SK-N-SH (cell line): ENCODE data around the gene LRRC56.

Source experiments
- CHD2 ChIP-seq: fragments of 150-350 bp; IDR thresholded peaks from 2 replicates; pipeline ENCODE4 v1.6.1; 2018; ENCODE audit warnings: low read length; ENCODE audit not compliant: partially characterized antibody
- EP300 ChIP-seq, 2 experiments: IDR thresholded peaks; 2 replicates each; pipeline versions ENCODE4 v1.4.0 to v1.6.1; 2012; ENCODE audit warnings: borderline replicate concordance in 1 of 2, low read depth in 1 of 2, low read length in 1 of 2
- EZH2phosphoT487 ChIP-seq: fragments of 200-600 bp; sonication (generic); IDR thresholded peaks from 2 replicates; pipeline ENCODE4 v1.6.1; 2017; ENCODE audit warnings: low read depth, mixed run types, mild to moderate bottlenecking, antibody characterized with exemption, moderate library complexity, borderline replicate concordance
- POLR2AphosphoS5 ChIP-seq: IDR thresholded peaks from 2 replicates; pipeline ENCODE4 v1.6.1; 2012; ENCODE audit warnings: low read depth, low read length
- TAF1 ChIP-seq: IDR thresholded peaks from 2 replicates; pipeline ENCODE4 v1.6.1; 2012; ENCODE audit warnings: low read depth, mild to moderate bottlenecking, low read length, moderate library complexity, borderline replicate concordance
- TCF12 ChIP-seq: IDR thresholded peaks from 2 replicates; pipeline ENCODE4 v1.4.0; 2012
- TF ChIP-seq, protein P1 (sequence below): fragments of 200-600 bp; sonication (generic); IDR thresholded peaks from 2 replicates; pipeline ENCODE4 v1.6.1; 2017; ENCODE audit warnings: antibody characterized with exemption, mild to moderate bottlenecking, moderate library complexity

DNA sequence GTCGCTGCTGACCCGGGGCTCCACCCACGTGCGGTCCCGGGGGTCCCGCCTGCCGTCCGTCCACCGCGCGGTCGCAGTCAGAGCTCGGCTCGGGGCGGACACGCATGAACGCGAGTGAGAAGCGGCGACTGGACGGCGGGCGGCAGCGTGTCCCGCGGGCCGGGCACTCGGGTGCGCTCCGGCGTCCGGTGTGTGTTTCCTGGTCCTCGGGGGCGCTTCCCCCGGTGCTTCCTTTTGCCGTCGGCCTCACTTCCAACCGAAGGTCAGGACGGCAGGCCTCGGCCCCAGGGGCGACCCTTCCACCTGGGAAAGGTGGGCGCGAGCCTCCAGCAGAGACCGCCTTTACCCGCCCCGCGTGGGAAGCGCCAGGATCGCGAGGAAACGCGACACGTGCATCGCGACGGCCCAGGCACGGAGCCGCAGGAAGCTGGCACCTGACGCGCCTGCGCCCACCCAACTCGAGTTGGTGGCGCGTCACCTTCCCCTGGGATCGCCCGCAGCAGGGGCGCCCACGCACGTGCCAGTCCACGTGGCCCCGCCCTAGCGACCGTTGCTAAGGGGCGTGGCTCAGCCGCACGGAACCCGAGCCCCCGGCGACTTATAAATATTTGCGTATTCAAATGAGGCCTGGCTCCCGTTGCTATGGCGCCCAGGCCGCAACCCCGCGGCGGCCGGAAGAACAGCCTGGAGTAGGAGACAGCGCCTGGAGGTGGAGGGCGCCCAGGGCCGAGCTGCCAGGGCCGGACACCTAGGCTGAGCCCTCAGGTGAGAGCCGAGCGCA lies at the start of gene LRRC56:
- TF ChIP-seq, protein P1, sequence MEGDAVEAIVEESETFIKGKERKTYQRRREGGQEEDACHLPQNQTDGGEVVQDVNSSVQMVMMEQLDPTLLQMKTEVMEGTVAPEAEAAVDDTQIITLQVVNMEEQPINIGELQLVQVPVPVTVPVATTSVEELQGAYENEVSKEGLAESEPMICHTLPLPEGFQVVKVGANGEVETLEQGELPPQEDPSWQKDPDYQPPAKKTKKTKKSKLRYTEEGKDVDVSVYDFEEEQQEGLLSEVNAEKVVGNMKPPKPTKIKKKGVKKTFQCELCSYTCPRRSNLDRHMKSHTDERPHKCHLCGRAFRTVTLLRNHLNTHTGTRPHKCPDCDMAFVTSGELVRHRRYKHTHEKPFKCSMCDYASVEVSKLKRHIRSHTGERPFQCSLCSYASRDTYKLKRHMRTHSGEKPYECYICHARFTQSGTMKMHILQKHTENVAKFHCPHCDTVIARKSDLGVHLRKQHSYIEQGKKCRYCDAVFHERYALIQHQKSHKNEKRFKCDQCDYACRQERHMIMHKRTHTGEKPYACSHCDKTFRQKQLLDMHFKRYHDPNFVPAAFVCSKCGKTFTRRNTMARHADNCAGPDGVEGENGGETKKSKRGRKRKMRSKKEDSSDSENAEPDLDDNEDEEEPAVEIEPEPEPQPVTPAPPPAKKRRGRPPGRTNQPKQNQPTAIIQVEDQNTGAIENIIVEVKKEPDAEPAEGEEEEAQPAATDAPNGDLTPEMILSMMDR, result no peak
- TF ChIP-seq TCF12, result no peak
- TF ChIP-seq EZH2phosphoT487, result no peak
- TF ChIP-seq POLR2AphosphoS5, result no peak
- no peak for TF ChIP-seq CHD2
- no peak for TF ChIP-seq TAF1
- TF ChIP-seq EP300 (IDR thresholded peaks at IDR 0.05; ENCODE audit: borderline replicate concordance in 1 of 2, low read depth in 1 of 2, low read length in 1 of 2), result no peak
